GM21786 (cell line): ENCODE results near the gene UQCC3.
"Not testable (repeated sequence)": the region's sequence is repeated elsewhere in the genome, so short reads cannot be mapped to it uniquely, and the experiment has no call there.

ENCODE experiments used
- ATAC-seq: cut with Tn5 transposase; IDR thresholded peaks from one replicate; pipeline ENCODE4 v1.9.1; 2021; ENCODE audit not compliant: unreplicated experiment

The UQCC3 gene

DNA sequence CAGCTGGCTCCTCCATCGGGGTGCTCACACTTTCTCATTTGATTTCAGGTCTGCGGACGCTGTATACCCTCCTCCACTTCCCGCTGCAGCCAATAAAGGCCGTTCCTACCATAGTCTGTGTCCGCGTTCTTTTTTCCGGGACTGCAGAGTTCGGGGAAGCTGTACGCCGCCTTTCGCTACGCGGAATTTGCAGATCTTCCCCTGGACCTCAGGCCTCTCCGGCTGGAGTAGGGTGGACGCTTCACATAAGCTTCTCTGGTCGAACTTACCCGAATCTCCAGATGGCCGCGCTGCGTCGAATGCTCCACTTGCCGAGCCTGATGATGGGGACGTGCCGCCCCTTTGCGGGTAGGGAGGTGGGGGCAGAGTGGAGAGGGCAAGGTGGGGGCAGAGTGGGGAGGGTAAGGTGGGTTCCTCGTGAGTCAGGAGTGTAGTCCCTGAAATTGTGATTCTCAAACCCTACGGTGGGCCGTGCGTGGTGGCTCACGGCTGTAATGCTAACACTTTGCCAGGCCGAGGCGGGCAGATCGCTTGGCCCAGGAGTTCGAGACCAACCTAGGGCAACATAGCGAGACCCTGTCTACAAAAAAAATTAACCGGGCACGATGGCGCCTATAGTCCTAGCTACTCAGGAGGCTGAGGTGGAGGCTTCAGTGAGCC is 5.7 kb upstream of the UQCC3 start:
- ATAC-seq = peak; percentile 16

DNA sequence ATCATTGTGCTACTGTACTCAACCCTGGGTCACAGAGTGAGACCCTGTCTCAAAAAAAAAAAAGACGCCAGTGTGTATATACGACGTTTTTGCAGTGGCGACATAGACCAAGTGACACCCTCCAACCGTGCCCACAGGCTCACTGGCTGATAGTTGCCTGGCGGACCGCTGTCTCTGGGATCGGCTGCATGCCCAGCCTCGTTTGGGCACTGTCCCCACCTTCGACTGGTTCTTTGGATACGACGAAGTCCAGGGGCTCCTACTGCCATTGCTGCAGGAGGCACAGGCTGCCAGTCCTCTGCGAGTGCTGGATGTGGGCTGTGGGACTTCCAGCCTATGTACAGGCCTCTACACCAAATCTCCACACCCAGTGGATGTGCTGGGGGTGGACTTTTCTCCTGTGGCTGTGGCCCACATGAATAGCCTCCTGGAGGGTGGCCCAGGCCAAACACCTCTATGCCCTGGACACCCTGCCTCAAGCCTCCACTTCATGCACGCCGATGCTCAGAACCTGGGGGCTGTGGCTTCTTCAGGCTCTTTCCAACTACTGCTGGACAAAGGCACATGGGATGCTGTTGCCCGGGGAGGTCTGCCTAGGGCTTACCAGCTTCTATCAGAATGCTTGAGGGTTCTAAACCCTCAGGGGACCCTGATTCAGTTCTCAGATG is 5.1 kb upstream of the UQCC3 start:
- no peak for ATAC-seq

GRCh38 chr11:62667460-62667859 is 4.0 kb upstream of the UQCC3 start:
- ATAC-seq = no peak

DNA sequence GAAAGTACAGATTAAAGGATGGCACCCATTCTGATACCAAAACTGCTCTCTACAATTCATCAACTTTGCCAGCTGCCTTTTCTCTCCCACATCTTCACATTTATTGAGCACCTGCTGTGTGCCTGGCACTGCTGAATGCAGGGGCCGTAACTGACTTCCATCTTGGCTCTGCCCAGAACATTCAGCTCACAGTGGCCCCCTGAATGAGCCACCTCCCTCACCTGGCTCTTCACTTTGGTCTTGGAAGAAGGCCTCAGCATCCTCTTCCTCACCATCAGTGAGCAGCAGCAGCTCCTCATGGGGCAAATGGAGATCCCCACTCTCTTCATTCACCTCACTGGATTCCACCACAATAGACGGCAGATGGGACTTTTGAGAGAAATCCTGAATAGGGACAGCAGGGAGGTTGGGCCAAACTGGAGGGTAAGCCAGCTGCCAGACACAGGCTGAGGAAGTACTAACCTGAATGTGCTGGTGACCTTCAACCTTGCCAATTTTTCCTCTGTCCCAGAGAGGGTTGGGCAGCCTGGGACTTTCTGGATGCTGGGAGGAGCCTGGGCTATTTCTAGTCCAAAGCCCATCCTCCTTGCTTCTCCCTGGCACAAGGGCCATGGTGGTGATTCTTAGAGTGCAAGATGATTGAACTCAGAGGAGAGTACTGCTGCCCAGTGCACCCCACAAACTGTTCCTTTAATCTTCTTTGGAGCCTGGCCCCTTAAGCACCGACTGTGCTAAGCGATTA is 1.9 kb upstream of the UQCC3 start:
- ATAC-seq = no peak

GRCh38 chr11:62671236-62671607 is 251 bp upstream of the UQCC3 start:
- ATAC-seq = no peak

DNA sequence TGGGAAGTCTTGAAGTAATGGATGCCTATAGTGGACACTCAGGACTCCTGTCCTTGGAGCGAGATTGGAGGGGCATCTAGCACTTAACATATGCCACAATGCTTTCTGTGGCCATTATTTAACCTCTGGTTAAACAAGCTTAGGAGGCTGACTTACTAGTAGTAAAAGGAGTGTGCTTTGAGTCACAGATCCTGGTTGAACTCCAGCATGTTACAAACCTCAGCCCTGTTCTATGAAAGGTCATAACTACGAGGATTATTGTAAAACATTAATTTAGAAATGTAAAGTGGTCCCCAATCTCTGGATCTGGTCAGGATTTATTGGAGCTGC is 1.7 kb downstream of the UQCC3 start:
- no peak for ATAC-seq

GRCh38 chr11:62675415-62675814 is 3.9 kb downstream of the UQCC3 start:
- ATAC-seq = not testable (repeated sequence)

DNA sequence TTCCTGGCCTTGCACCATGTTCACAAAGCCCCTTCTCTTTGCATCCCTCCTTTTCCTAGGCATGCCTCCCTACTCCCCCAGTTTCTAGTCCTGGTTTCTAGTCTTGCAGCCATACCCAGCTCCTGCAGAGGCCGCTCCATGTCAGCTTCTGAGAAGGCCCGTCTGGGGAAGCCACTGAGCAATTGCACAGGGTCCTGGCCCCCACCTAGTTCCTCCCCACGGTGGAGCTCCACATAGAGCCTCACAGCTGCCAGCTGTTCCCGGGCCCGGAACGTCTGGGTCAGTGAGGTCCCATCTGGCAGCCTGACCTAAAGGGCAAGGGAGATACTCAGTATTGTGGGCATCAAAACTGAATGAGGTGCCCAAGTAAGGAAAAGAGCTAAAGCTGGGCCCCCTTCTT is 5.2 kb downstream of the UQCC3 start:
- no peak for ATAC-seq

DNA sequence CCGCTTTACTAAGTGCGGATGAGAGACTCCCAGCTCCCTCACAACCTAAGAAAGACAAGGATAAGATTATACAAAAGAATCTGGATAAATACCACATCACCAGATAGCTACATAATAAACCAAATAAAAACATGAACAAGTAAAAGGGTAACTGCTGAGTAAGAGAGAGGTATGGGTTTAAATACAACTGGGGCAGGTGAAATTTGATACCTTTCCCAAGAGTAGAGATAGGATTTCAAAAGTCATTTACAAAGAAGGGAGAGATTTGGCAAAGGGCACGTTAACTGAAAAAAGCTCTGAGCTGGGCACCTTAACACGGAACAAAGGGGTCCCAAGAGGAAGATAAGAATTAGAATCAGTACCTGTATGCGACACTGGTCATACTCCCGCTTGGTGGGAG is 5.7 kb downstream of the UQCC3 start:
- no peak for ATAC-seq

DNA sequence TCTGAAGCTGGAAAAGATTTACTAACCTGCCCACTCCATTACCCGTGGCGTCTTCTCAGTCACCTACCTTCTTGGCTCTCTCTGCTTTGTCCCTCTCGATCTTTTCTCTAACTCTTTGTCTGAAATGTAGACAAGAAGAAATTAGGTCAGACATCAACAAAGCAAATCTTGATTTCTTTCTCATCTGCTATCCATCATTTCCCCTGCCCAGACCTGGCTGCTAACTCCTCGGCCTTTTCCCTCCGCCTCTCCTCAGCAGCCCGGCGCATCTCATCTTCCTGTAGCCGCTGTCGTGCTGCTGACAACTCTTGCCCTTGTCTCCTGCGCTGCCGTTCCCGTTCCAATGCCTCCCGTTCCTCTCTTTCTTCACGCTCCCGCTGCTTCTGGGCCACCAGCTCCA is 6.2 kb downstream of the UQCC3 start:
- no peak for ATAC-seq

GRCh38 chr11:62678433-62678769 is 6.9 kb downstream of the UQCC3 start:
- no peak for ATAC-seq

- no peak for ATAC-seq
Measured at GRCh38 chr11:62678770-62679696, 7.6 kb downstream of the UQCC3 start, which contains the start of gene UBXN1. Gene UBXN1 (minus strand): TSS chr11:62679073. CDS start chr11:62678923, 150 bp downstream.

DNA sequence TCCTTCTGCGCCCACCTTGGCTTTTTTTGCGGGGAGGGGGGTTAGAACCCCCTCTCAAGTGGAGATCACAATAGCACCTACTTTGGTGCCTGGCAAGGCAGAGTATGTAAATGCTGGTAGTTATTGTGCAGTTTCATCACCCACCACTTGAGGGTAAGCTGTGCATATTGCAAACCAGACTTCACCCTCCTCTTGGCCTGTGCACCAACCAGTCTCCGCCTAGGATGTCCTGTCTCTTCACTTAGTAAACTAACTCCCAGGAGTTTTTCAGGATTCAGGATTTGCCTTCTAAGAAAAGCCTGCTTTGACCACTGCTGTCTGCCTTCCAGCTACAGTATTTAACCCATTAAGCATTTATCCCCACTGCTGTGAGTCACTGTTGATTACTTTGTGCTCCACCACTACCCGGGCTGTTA is 9.4 kb downstream of the UQCC3 start:
- peak; percentile 58 for ATAC-seq

DNA sequence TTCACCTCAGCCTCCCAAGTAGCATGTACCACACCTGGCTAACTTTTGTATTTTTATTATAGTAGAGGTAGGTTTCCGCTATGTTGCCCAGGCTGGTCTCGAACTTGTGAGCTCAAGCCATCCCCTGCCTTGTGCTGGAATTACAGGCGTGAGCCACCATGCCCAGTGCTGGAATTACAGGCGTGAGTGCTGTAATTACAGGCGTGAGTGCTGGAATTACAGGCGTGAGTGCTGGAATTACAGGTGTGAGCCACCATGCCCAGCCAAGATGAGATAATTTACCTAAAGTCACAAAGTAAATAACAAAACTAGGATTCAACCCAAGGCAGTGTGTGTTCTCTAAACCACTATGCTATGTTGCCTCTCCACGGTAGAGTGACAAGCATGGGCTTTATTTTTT is 11.0 kb downstream of the UQCC3 start:
- no peak for ATAC-seq

DNA sequence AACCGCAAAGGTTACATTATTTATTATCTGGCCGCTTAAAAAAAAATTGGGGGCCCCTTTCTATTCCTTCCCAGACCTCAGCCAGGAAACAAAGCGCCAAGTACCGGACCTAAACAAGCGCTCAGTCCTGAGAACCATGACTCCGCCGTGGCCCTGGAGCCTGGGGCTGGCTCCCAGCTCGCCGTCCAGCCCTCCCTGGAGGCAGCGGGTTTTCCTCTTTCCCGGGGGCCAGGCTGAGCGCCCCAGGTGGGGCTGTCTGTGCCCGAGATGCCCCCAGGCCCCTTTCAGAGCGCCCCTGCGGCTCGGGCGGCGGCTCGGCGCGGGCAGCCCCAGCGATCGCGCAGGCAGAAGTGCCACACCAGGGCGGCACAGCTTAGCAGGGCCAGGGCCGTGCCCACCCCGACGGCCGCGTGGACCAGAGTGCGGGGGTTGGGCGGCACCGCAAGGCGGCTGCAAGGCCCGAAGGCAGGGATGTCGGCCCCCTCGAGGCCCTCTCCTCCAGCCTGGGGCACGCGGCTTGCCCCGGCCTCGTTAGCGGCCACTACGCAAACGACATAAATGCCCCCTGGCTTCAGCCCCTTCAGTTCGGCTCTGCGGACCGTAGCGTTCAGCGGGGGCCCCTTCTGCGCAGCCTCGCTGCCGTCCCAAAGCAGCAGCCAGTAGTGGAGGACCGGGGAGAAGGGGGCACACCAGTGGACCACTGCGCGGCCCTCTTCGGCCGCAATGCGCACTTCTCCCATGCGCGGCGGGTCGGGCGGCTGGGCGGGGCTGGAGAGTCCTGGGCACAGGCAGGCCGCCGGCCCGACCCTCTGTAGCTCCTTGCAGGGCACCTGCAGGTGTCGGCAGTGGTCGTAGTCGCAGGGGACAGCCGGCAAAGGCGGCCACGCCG is 16.3 kb downstream of the UQCC3 start:
- ATAC-seq = no peak

- no peak for ATAC-seq
Measured at GRCh38 chr11:62688491-62688890, 17.0 kb downstream of the UQCC3 start.

DNA sequence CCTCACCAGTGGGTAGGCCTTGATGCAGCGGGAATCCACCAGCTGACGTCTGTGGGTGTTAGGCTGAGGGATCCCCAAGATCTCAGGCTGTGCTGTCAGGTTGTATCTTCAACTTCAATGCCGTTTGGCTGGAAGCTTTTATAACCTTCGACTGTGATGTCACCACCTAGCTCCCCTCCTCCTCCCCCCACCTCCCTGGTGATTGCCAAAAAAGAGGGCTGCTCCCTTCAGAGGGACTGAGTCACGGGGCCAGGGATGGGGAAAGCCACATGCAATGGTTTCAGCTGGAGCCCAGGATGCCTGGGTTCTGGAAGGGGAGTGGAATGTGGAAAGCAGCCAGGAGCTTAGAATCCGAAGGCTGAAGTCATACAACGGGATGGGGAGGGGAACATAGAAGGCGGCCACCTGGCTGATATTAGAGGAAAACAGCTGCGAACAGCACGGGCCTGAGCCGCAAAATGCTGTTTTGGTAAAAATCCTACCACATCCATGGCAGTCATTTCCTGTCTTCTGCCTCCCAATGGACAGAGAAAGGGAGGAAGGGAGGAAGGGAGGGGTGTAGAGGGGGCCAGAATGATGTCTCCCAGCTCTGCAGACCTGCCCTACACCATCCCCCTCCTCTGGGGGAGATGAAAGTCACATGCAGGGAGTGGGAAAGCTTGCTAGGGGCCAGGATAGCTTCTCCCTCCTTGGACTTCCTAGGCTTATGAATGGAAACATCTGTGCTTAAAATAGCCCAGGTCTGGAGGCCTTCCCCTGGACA is 18.1 kb downstream of the UQCC3 start, which contains the start of gene LRRN4CL:
LRRN4CL (minus strand) TSS at position 110 of the 763 bp plus-strand sequence. CDS start 1,022 bp downstream, outside the sequence.
- ATAC-seq = no peak

DNA sequence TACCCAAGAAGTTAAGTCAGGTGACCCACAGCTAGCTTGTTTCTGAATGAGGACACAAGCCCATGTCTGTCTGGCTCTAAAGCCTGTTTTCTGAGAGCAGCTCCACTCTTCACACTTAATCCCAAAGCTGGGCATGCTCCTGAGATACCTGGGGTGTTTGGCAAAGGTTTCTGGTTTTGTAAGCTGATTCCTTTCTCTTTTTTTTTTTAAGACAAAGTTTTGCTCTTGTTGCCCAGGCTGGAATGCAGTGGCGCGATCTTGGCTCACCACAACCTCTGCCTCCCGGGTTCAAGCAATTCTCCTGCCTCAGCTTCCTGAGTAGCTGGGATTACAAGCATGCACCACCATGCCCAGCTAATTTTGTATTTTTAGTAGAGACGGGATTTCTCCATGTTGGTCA is 22.2 kb downstream of the UQCC3 start:
- not testable (repeated sequence) for ATAC-seq

- no peak for ATAC-seq
Measured at GRCh38 chr11:62694455-62695167, 23.1 kb downstream of the UQCC3 start.
